Activated CD8-positive, alpha-beta memory T cell treated with anti-CD3 and anti-CD28 coated beads, Interleukin-2, amount 50 U/mL, for 24 hours (primary cell): ENCODE results near the gene TNP2.
"Not testable (repeated sequence)": the region's sequence is repeated elsewhere in the genome, so short reads cannot be mapped to it uniquely, and the experiment has no call there.

ENCODE experiments used
- DNase-seq: peaks from one replicate; pipeline ENCODE4 v3.0.0-alpha.2; 2020; ENCODE audit errors: extremely low read depth

TNP2 gene

GRCh38 chr16:11220507-11220906 is 48.6 kb downstream of the TNP2 start:
- DNase-seq = not testable (repeated sequence)

- DNase-seq = no peak
Measured at GRCh38 chr16:11219178-11219577, 49.9 kb downstream of the TNP2 start.

- DNase-seq = no peak
Measured at GRCh38 chr16:11218604-11218962, 50.5 kb downstream of the TNP2 start.
